ENCODE results near the gene SLF1. TPM values are rescaled to one million over a fixed set of nuclear protein-coding genes. Genes with fewer than 3 reads are reported as not detected.

Gene SLF1
- total and polyA plus RNA-seq, 9 of the 15 experiments (the other 6 are each of a cell fraction or from before 2014, with no cell fraction given) = 9.8 to 31.1 (median 16.3) TPM

DNA sequence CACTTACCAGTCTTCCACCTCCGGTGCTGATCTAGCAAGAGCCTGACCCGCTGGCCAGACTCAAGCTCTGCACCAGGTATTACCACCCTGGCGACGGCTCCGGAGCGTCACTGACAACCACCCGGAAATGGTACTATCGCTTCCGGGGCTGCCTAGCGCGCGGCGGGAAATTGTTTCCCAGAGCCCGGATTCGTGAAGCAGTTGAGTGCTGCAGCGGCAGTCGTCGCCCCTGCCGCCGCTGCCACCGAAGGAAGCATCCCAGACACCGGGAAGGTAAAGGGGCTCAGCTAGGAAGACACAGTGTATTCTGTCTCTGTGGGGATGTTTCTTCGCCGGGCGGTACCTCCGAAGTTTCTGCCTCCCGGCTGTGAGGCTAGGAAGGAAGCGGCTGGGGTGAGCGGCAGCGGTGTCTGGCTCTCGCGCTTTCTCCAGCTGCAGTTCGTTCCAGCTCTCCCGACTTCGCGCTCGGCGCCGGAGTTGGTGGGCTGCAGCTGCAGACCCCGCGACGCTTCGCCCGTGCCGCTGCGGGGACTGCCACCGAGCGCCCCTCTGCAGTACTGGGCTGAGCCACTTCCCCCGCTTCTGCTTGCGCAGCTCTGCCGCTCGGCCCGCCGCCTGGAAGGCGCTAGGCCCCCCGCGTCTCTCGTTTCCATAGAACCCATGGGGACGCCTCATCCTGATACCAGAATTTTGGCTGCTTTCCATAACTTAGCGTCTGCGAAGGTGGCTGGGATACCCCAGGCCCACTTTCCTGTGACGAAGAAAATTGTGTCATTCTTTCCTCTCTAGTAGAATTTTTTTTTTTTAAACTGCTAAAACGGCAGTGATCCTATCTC lies at the start of gene SLF1, which contains the start of gene KIAA0825 (continued):
- TF ChIP-seq, protein P1, sequence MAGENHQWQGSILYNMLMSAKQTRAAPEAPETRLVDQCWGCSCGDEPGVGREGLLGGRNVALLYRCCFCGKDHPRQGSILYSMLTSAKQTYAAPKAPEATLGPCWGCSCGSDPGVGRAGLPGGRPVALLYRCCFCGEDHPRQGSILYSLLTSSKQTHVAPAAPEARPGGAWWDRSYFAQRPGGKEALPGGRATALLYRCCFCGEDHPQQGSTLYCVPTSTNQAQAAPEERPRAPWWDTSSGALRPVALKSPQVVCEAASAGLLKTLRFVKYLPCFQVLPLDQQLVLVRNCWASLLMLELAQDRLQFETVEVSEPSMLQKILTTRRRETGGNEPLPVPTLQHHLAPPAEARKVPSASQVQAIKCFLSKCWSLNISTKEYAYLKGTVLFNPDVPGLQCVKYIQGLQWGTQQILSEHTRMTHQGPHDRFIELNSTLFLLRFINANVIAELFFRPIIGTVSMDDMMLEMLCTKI (IDR thresholded peaks at IDR 0.05; ENCODE audit: partially characterized antibody) = no peak
- TF ChIP-seq, protein P2, sequence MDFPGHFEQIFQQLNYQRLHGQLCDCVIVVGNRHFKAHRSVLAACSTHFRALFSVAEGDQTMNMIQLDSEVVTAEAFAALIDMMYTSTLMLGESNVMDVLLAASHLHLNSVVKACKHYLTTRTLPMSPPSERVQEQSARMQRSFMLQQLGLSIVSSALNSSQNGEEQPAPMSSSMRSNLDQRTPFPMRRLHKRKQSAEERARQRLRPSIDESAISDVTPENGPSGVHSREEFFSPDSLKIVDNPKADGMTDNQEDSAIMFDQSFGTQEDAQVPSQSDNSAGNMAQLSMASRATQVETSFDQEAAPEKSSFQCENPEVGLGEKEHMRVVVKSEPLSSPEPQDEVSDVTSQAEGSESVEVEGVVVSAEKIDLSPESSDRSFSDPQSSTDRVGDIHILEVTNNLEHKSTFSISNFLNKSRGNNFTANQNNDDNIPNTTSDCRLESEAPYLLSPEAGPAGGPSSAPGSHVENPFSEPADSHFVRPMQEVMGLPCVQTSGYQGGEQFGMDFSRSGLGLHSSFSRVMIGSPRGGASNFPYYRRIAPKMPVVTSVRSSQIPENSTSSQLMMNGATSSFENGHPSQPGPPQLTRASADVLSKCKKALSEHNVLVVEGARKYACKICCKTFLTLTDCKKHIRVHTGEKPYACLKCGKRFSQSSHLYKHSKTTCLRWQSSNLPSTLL (IDR thresholded peaks at IDR 0.05) = no peak
- TF ChIP-seq NEUROD1 (IDR thresholded peaks at IDR 0.05; ENCODE audit: borderline replicate concordance, low read depth, low read length, partially characterized antibody) = no peak
- TF ChIP-seq, protein P3, sequence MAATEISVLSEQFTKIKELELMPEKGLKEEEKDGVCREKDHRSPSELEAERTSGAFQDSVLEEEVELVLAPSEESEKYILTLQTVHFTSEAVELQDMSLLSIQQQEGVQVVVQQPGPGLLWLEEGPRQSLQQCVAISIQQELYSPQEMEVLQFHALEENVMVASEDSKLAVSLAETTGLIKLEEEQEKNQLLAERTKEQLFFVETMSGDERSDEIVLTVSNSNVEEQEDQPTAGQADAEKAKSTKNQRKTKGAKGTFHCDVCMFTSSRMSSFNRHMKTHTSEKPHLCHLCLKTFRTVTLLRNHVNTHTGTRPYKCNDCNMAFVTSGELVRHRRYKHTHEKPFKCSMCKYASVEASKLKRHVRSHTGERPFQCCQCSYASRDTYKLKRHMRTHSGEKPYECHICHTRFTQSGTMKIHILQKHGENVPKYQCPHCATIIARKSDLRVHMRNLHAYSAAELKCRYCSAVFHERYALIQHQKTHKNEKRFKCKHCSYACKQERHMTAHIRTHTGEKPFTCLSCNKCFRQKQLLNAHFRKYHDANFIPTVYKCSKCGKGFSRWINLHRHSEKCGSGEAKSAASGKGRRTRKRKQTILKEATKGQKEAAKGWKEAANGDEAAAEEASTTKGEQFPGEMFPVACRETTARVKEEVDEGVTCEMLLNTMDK (IDR thresholded peaks at IDR 0.05; ENCODE audit: borderline replicate concordance, insufficient read depth, low read depth, low read length, poor library complexity, severe bottlenecking) = no peak
- no peak for TF ChIP-seq POLR3G (IDR thresholded peaks at IDR 0.05; ENCODE audit: extremely low read depth, insufficient read length, insufficient replicate concordance)
- no peak for TF ChIP-seq NR2F6 (CRISPR knock-in tag; IDR thresholded peaks at IDR 0.05)
- TF ChIP-seq FOS (IDR thresholded peaks at IDR 0.05; ENCODE audit: extremely low read depth, insufficient read length) = no peak
- peak; percentile 84 for TF ChIP-seq RBFOX2 (IDR thresholded peaks at IDR 0.05; ENCODE audit: low read depth, low read length)
- no peak for TF ChIP-seq DMBX1 (CRISPR knock-in tag; IDR thresholded peaks at IDR 0.05; ENCODE audit: borderline replicate concordance)
- TF ChIP-seq HCFC1 (IDR thresholded peaks at IDR 0.05; ENCODE audit: low read depth, low read length) = peak; percentile 86
- no peak for TF ChIP-seq FUS (optimal IDR thresholded peaks at IDR 0.05; ENCODE audit: low read depth, low read length)
- TF ChIP-seq MTA3 (IDR thresholded peaks at IDR 0.05; ENCODE audit: borderline replicate concordance) = no peak; the same call in 1 of the 2 replicates
- TF ChIP-seq MYC (IDR thresholded peaks at IDR 0.05; ENCODE audit: low read depth, low read length) = no peak
- no peak for TF ChIP-seq MYC (CRISPR knock-in tag; IDR thresholded peaks at IDR 0.05; ENCODE audit: borderline replicate concordance, low read depth)
- TF ChIP-seq, protein P4, sequence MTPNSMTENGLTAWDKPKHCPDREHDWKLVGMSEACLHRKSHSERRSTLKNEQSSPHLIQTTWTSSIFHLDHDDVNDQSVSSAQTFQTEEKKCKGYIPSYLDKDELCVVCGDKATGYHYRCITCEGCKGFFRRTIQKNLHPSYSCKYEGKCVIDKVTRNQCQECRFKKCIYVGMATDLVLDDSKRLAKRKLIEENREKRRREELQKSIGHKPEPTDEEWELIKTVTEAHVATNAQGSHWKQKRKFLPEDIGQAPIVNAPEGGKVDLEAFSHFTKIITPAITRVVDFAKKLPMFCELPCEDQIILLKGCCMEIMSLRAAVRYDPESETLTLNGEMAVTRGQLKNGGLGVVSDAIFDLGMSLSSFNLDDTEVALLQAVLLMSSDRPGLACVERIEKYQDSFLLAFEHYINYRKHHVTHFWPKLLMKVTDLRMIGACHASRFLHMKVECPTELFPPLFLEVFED (CRISPR knock-in tag; conservative IDR thresholded peaks at IDR 0.05) = no peak
- no peak for TF ChIP-seq SETDB1 (IDR thresholded peaks at IDR 0.05; ENCODE audit: low read length)
- TF ChIP-seq PURB (CRISPR knock-in tag; IDR thresholded peaks at IDR 0.05; ENCODE audit: low read depth) = no peak
- TF ChIP-seq SIN3B (IDR thresholded peaks at IDR 0.05; ENCODE audit: low read depth) = peak; percentile 78
- no peak for TF ChIP-seq ZC3H8 (IDR thresholded peaks at IDR 0.05)
- TF ChIP-seq GABPA (tag; conservative IDR thresholded peaks at IDR 0.05; ENCODE audit: low read depth) = peak; percentile 100
- TF ChIP-seq KLF10 (CRISPR knock-in tag; IDR thresholded peaks at IDR 0.05) = no peak
- TF ChIP-seq SMAD2 (IDR thresholded peaks at IDR 0.05; ENCODE audit: low read depth, low read length) = no peak

Measured in K562 (cell line).